Transverse colon (tissue), 4 donors: ENCODE data around the gene KHDC3L.

Experiments used
- CTCF ChIP-seq, 5 experiments: fragments of 200-600 bp in 3 of 5; fragments of 450-650 bp in 2 of 5; sonication (generic) in 3 of 5; IDR thresholded peaks; 1 replicate in 2 of 5; 2 replicates in 3 of 5; pipeline ENCODE4 v1.5.1; 2016 to 2017; ENCODE audit warnings: antibody characterized with exemption in 5 of 5, inconsistent platforms in 3 of 5, mild to moderate bottlenecking in 2 of 5, moderate library complexity in 1 of 5
- POLR2A ChIP-seq: fragments of 450-650 bp; IDR thresholded peaks from one replicate; pipeline ENCODE4 v1.6.1; 2016; ENCODE audit warnings: antibody characterized with exemption, mild to moderate bottlenecking, moderate library complexity
- POLR2AphosphoS5 ChIP-seq, 3 donors: sonication (generic); formaldehyde crosslinking; IDR thresholded peaks; one replicate each; pipeline ENCODE4 v1.6.1; 2016; ENCODE audit warnings: antibody characterized with exemption in 3 of 3

- TF ChIP-seq CTCF (IDR thresholded peaks at IDR 0.05), result no peak
- TF ChIP-seq POLR2AphosphoS5 (IDR thresholded peaks at IDR 0.05), result no peak
- TF ChIP-seq POLR2A, result no peak
Observed at GRCh38 chr6:73388433-73388799, 26.0 kb downstream of the KHDC3L start.
